Measurements from ENCODE around the gene FEZF1.

The FEZF1 gene

GRCh38 chr7:122273117-122273516 lies 31.4 kb downstream of the FEZF1 start:
- Histone ChIP-seq H3K4me1 (ENCODE audit: control insufficient read depth in 5 of 5, insufficient read depth in 5 of 5, low read length in 5 of 5) (peaks cover 0 to 3% (median 0%) of the 10 kb centered on the region in 5 donors), H3K27ac (ENCODE audit: low read depth, low read length) (no peak overlapping the region), H3K36me3 (ENCODE audit: control insufficient read depth in 5 of 5, insufficient read depth in 5 of 5, low read length in 5 of 5) (no peaks in the 10 kb centered on the region), H3K9ac (ENCODE audit: low read length in 5 of 5) (no peak overlapping the region), H3K9me3 (ENCODE audit: control insufficient read depth in 5 of 5, low read length in 5 of 5) (no peaks in the 10 kb centered on the region), H3K27me3 (ENCODE audit: control insufficient read depth in 5 of 5, insufficient read depth in 4 of 5, low read length in 5 of 5) (no peaks in the 10 kb centered on the region), H3K4me3 (ENCODE audit: low read depth in 1 of 5, low read length in 5 of 5) (no peak overlapping the region)

- no peak overlapping the region for H3K27ac ChIP-seq (ENCODE audit: low read depth, low read length)
- H3K27me3 ChIP-seq (ENCODE audit: control insufficient read depth in 5 of 5, insufficient read depth in 4 of 5, low read length in 5 of 5), result no peaks in the 10 kb centered on the region
- peaks cover 0 to 3% (median 0%) of the 10 kb centered on the region in 5 donors for H3K4me1 ChIP-seq (ENCODE audit: control insufficient read depth in 5 of 5, insufficient read depth in 5 of 5, low read length in 5 of 5)
- no peaks in the 10 kb centered on the region for H3K36me3 ChIP-seq (ENCODE audit: control insufficient read depth in 5 of 5, insufficient read depth in 5 of 5, low read length in 5 of 5)
- H3K4me3 ChIP-seq (ENCODE audit: low read depth in 1 of 5, low read length in 5 of 5), result no peak overlapping the region
- H3K9ac ChIP-seq (ENCODE audit: low read length in 5 of 5), result no peak overlapping the region
- H3K9me3 ChIP-seq (ENCODE audit: control insufficient read depth in 5 of 5, low read length in 5 of 5), result no peaks in the 10 kb centered on the region
Observed at GRCh38 chr7:122269241-122269640, 35.3 kb downstream of the FEZF1 start.

GRCh38 chr7:122268101-122268500 lies 36.4 kb downstream of the FEZF1 start:
- Histone ChIP-seq H3K36me3 (ENCODE audit: control insufficient read depth in 5 of 5, insufficient read depth in 5 of 5, low read length in 5 of 5) (no peaks in the 10 kb centered on the region), H3K9me3 (ENCODE audit: control insufficient read depth in 5 of 5, low read length in 5 of 5) (no peaks in the 10 kb centered on the region), H3K27ac (ENCODE audit: low read depth, low read length) (no peak overlapping the region), H3K4me3 (ENCODE audit: low read depth in 1 of 5, low read length in 5 of 5) (no peak overlapping the region), H3K4me1 (ENCODE audit: control insufficient read depth in 5 of 5, insufficient read depth in 5 of 5, low read length in 5 of 5) (peaks cover 0 to 3% (median 0%) of the 10 kb centered on the region in 5 donors), H3K27me3 (ENCODE audit: control insufficient read depth in 5 of 5, insufficient read depth in 4 of 5, low read length in 5 of 5) (no peaks in the 10 kb centered on the region), H3K9ac (ENCODE audit: low read length in 5 of 5) (no peak overlapping the region)

- Histone ChIP-seq H3K27me3 (ENCODE audit: control insufficient read depth in 5 of 5, insufficient read depth in 4 of 5, low read length in 5 of 5) (peaks cover 0 to 4% (median 0%) of the 10 kb centered on the region in 5 donors), H3K36me3 (ENCODE audit: control insufficient read depth in 5 of 5, insufficient read depth in 5 of 5, low read length in 5 of 5) (no peaks in the 10 kb centered on the region), H3K9me3 (ENCODE audit: control insufficient read depth in 5 of 5, low read length in 5 of 5) (no peaks in the 10 kb centered on the region), H3K4me1 (ENCODE audit: control insufficient read depth in 5 of 5, insufficient read depth in 5 of 5, low read length in 5 of 5) (no peaks in the 10 kb centered on the region), H3K4me3 (ENCODE audit: low read depth in 1 of 5, low read length in 5 of 5) (no peak overlapping the region), H3K9ac (ENCODE audit: low read length in 5 of 5) (no peak overlapping the region), H3K27ac (ENCODE audit: low read depth, low read length) (no peak overlapping the region)
Observed at GRCh38 chr7:122262246-122262645, 42.3 kb downstream of the FEZF1 start.

- H3K9ac ChIP-seq (ENCODE audit: low read length in 5 of 5), result no peak overlapping the region
- H3K36me3 ChIP-seq (ENCODE audit: control insufficient read depth in 5 of 5, insufficient read depth in 5 of 5, low read length in 5 of 5), result no peaks in the 10 kb centered on the region
- H3K4me3 ChIP-seq (ENCODE audit: low read depth in 1 of 5, low read length in 5 of 5), result no peak overlapping the region
- H3K27ac ChIP-seq (ENCODE audit: low read depth, low read length), result no peak overlapping the region
- peaks cover 0 to 4% (median 0%) of the 10 kb centered on the region in 5 donors for H3K27me3 ChIP-seq (ENCODE audit: control insufficient read depth in 5 of 5, insufficient read depth in 4 of 5, low read length in 5 of 5)
- H3K9me3 ChIP-seq (ENCODE audit: control insufficient read depth in 5 of 5, low read length in 5 of 5), result no peaks in the 10 kb centered on the region
- no peaks in the 10 kb centered on the region for H3K4me1 ChIP-seq (ENCODE audit: control insufficient read depth in 5 of 5, insufficient read depth in 5 of 5, low read length in 5 of 5)
Observed at GRCh38 chr7:122261442-122261841, 43.1 kb downstream of the FEZF1 start.

- no peaks in the 10 kb centered on the region for H3K9me3 ChIP-seq (ENCODE audit: control insufficient read depth in 5 of 5, low read length in 5 of 5)
Observed at GRCh38 chr7:122261016-122261415, 43.5 kb downstream of the FEZF1 start.

GRCh38 chr7:122260336-122260735 lies 44.2 kb downstream of the FEZF1 start:
- H3K9ac ChIP-seq (ENCODE audit: low read length in 5 of 5), result no peak overlapping the region
- no peaks in the 10 kb centered on the region for H3K36me3 ChIP-seq (ENCODE audit: control insufficient read depth in 5 of 5, insufficient read depth in 5 of 5, low read length in 5 of 5)
- peaks cover 0 to 4% (median 0%) of the 10 kb centered on the region in 5 donors for H3K27me3 ChIP-seq (ENCODE audit: control insufficient read depth in 5 of 5, insufficient read depth in 4 of 5, low read length in 5 of 5)
- no peak overlapping the region for H3K4me3 ChIP-seq (ENCODE audit: low read depth in 1 of 5, low read length in 5 of 5)
- H3K27ac ChIP-seq (ENCODE audit: low read depth, low read length), result no peak overlapping the region
- no peaks in the 10 kb centered on the region for H3K4me1 ChIP-seq (ENCODE audit: control insufficient read depth in 5 of 5, insufficient read depth in 5 of 5, low read length in 5 of 5)
- no peaks in the 10 kb centered on the region for H3K9me3 ChIP-seq (ENCODE audit: control insufficient read depth in 5 of 5, low read length in 5 of 5)

More at GRCh38 chr7:122261016-122261415, 43.5 kb downstream of the FEZF1 start:
- Histone ChIP-seq H3K4me1 (ENCODE audit: control insufficient read depth in 5 of 5, insufficient read depth in 5 of 5, low read length in 5 of 5) (no peaks in the 10 kb centered on the region), H3K4me3 (ENCODE audit: low read depth in 1 of 5, low read length in 5 of 5) (no peak overlapping the region), H3K27ac (ENCODE audit: low read depth, low read length) (no peak overlapping the region), H3K27me3 (ENCODE audit: control insufficient read depth in 5 of 5, insufficient read depth in 4 of 5, low read length in 5 of 5) (peaks cover 0 to 4% (median 0%) of the 10 kb centered on the region in 5 donors), H3K36me3 (ENCODE audit: control insufficient read depth in 5 of 5, insufficient read depth in 5 of 5, low read length in 5 of 5) (no peaks in the 10 kb centered on the region), H3K9ac (ENCODE audit: low read length in 5 of 5) (no peak overlapping the region)

GRCh38 chr7:122258971-122259370 lies 45.6 kb downstream of the FEZF1 start:
- Histone ChIP-seq H3K4me1 (ENCODE audit: control insufficient read depth in 5 of 5, insufficient read depth in 5 of 5, low read length in 5 of 5) (no peaks in the 10 kb centered on the region), H3K4me3 (ENCODE audit: low read depth in 1 of 5, low read length in 5 of 5) (no peak overlapping the region), H3K36me3 (ENCODE audit: control insufficient read depth in 5 of 5, insufficient read depth in 5 of 5, low read length in 5 of 5) (no peaks in the 10 kb centered on the region), H3K27me3 (ENCODE audit: control insufficient read depth in 5 of 5, insufficient read depth in 4 of 5, low read length in 5 of 5) (peaks cover 0 to 4% (median 0%) of the 10 kb centered on the region in 5 donors), H3K9me3 (ENCODE audit: control insufficient read depth in 5 of 5, low read length in 5 of 5) (no peaks in the 10 kb centered on the region), H3K9ac (ENCODE audit: low read length in 5 of 5) (no peak overlapping the region), H3K27ac (ENCODE audit: low read depth, low read length) (no peak overlapping the region)

- no peak overlapping the region for H3K9ac ChIP-seq (ENCODE audit: low read length in 5 of 5)
- no peaks in the 10 kb centered on the region for H3K9me3 ChIP-seq (ENCODE audit: control insufficient read depth in 5 of 5, low read length in 5 of 5)
- no peak overlapping the region for H3K27ac ChIP-seq (ENCODE audit: low read depth, low read length)
- H3K36me3 ChIP-seq (ENCODE audit: control insufficient read depth in 5 of 5, insufficient read depth in 5 of 5, low read length in 5 of 5), result no peaks in the 10 kb centered on the region
- no peaks in the 10 kb centered on the region for H3K4me1 ChIP-seq (ENCODE audit: control insufficient read depth in 5 of 5, insufficient read depth in 5 of 5, low read length in 5 of 5)
- no peak overlapping the region for H3K4me3 ChIP-seq (ENCODE audit: low read depth in 1 of 5, low read length in 5 of 5)
- peaks cover 0 to 4% (median 0%) of the 10 kb centered on the region in 5 donors for H3K27me3 ChIP-seq (ENCODE audit: control insufficient read depth in 5 of 5, insufficient read depth in 4 of 5, low read length in 5 of 5)
Observed at GRCh38 chr7:122257056-122257455, 47.5 kb downstream of the FEZF1 start.

GRCh38 chr7:122256046-122256445 lies 48.5 kb downstream of the FEZF1 start:
- no peak overlapping the region for H3K27ac ChIP-seq (ENCODE audit: low read depth, low read length)
- H3K4me1 ChIP-seq (ENCODE audit: control insufficient read depth in 5 of 5, insufficient read depth in 5 of 5, low read length in 5 of 5), result no peaks in the 10 kb centered on the region
- no peaks in the 10 kb centered on the region for H3K36me3 ChIP-seq (ENCODE audit: control insufficient read depth in 5 of 5, insufficient read depth in 5 of 5, low read length in 5 of 5)
- H3K9me3 ChIP-seq (ENCODE audit: control insufficient read depth in 5 of 5, low read length in 5 of 5), result no peaks in the 10 kb centered on the region
- no peak overlapping the region for H3K4me3 ChIP-seq (ENCODE audit: low read depth in 1 of 5, low read length in 5 of 5)
- H3K9ac ChIP-seq (ENCODE audit: low read length in 5 of 5), result no peak overlapping the region
- H3K27me3 ChIP-seq (ENCODE audit: control insufficient read depth in 5 of 5, insufficient read depth in 4 of 5, low read length in 5 of 5), result peaks cover 0 to 3% (median 0%) of the 10 kb centered on the region in 5 donors

- Histone ChIP-seq H3K36me3 (ENCODE audit: control insufficient read depth in 5 of 5, insufficient read depth in 5 of 5, low read length in 5 of 5) (no peaks in the 10 kb centered on the region), H3K27ac (ENCODE audit: low read depth, low read length) (no peak overlapping the region), H3K4me3 (ENCODE audit: low read depth in 1 of 5, low read length in 5 of 5) (no peak overlapping the region), H3K9me3 (ENCODE audit: control insufficient read depth in 5 of 5, low read length in 5 of 5) (no peaks in the 10 kb centered on the region), H3K9ac (ENCODE audit: low read length in 5 of 5) (no peak overlapping the region), H3K27me3 (ENCODE audit: control insufficient read depth in 5 of 5, insufficient read depth in 4 of 5, low read length in 5 of 5) (peaks cover 0 to under 1% (median 0%) of the 10 kb centered on the region in 5 donors), H3K4me1 (ENCODE audit: control insufficient read depth in 5 of 5, insufficient read depth in 5 of 5, low read length in 5 of 5) (no peaks in the 10 kb centered on the region)
Observed at GRCh38 chr7:122255454-122255853, 49.1 kb downstream of the FEZF1 start.
